HepG2 (cell line): Measurements from ENCODE around the gene AP4S1. TPM values are rescaled to one million over a fixed set of nuclear protein-coding genes. Genes with fewer than 3 reads are reported as not detected.

Experiments used
- CERS6 ChIP-seq: sonication (generic); formaldehyde crosslinking; IDR thresholded peaks from 2 replicates; pipeline ENCODE4 v1.5.0; 2020; ENCODE audit warnings: missing genetic modification reagents
- EHMT2 ChIP-seq: fragments of 200-600 bp; sonication (generic); IDR thresholded peaks from 2 replicates; pipeline ENCODE4 v1.7.0; 2017; ENCODE audit warnings: antibody characterized with exemption, low read depth, low read length, borderline replicate concordance
- FLYWCH1 ChIP-seq: sonication (generic); formaldehyde crosslinking; IDR thresholded peaks from 2 replicates; pipeline ENCODE4 v1.8.1; 2023; ENCODE audit warnings: mild to moderate bottlenecking, missing genetic modification reagents
- FOXP1 ChIP-seq, 2 experiments: fragments of 450-650 bp in 1 of 2; IDR thresholded peaks; 2 replicates each; pipeline ENCODE4 v1.6.1; 2017 to 2018; ENCODE audit warnings: antibody characterized with exemption in 1 of 2
- HIVEP1 ChIP-seq: sonication (generic); formaldehyde crosslinking; IDR thresholded peaks from 2 replicates; pipeline ENCODE4 v1.4.0; 2020; ENCODE audit warnings: mild to moderate bottlenecking, missing genetic modification reagents
- NCOA2 ChIP-seq: sonication (generic); formaldehyde crosslinking; IDR thresholded peaks from 2 replicates; pipeline ENCODE4 v1.8.0; 2022; ENCODE audit warnings: inconsistent platforms
- NKX3-1 ChIP-seq: sonication (generic); formaldehyde crosslinking; IDR thresholded peaks from 2 replicates; pipeline ENCODE4 v1.5.0; 2020; ENCODE audit warnings: missing genetic modification reagents
- RFXANK ChIP-seq: IDR thresholded peaks from 2 replicates; pipeline ENCODE4 v1.6.1; 2016
- SIN3A ChIP-seq: IDR thresholded peaks from 2 replicates; pipeline ENCODE4 v1.6.1; 2011; ENCODE audit warnings: low read depth, mild to moderate bottlenecking, control low read depth, low read length, borderline replicate concordance
- SP140L ChIP-seq: sonication (generic); formaldehyde crosslinking; IDR thresholded peaks from 2 replicates; pipeline ENCODE4 v1.4.0; 2020; ENCODE audit warnings: missing genetic modification reagents, borderline replicate concordance
- ZMYM4 ChIP-seq: sonication (generic); formaldehyde crosslinking; IDR thresholded peaks from 2 replicates; pipeline ENCODE4 v1.8.1; 2023; ENCODE audit warnings: mild to moderate bottlenecking, missing genetic modification reagents
- ZNF138 ChIP-seq: sonication (generic); formaldehyde crosslinking; IDR thresholded peaks from 2 replicates; pipeline ENCODE4 v1.5.0; 2020; ENCODE audit warnings: mild to moderate bottlenecking, low read depth, missing genetic modification reagents
- ZNF205 ChIP-seq: IDR thresholded peaks from 2 replicates; pipeline ENCODE4 v1.6.1; 2018; ENCODE audit warnings: missing biosample characterization, missing genetic modification reagents
- ZNF431 ChIP-seq: sonication (generic); formaldehyde crosslinking; IDR thresholded peaks from 2 replicates; pipeline ENCODE4 v1.9.0; 2022; ENCODE audit warnings: missing genetic modification reagents, low read depth, mild to moderate bottlenecking, borderline replicate concordance
- ZNF446 ChIP-seq: sonication (generic); formaldehyde crosslinking; IDR thresholded peaks from 2 replicates; pipeline ENCODE4 v1.5.0; 2020; ENCODE audit warnings: mild to moderate bottlenecking, missing genetic modification reagents
- ZNF737 ChIP-seq: sonication (generic); formaldehyde crosslinking; IDR thresholded peaks from 2 replicates; pipeline ENCODE4 v1.5.0; 2020; ENCODE audit warnings: missing genetic modification reagents, mild to moderate bottlenecking, borderline replicate concordance
- ZNF83 ChIP-seq: sonication (generic); formaldehyde crosslinking; IDR thresholded peaks from 2 replicates; pipeline ENCODE4 v1.4.0; 2020; ENCODE audit warnings: missing genetic modification reagents, mild to moderate bottlenecking, borderline replicate concordance
- ZSCAN29 ChIP-seq: sonication (generic); formaldehyde crosslinking; conservative IDR thresholded peaks from 2 replicates; pipeline ENCODE4 v1.4.0; 2020; ENCODE audit warnings: mild to moderate bottlenecking, missing genetic modification reagents
- polyA plus RNA-seq, 8 experiments: library from polyadenylated mRNA; depleted of rRNA in 3 of 8; stranded (reverse) in 7 of 8; unstranded in 1 of 8; fragments of >200 nt; fragmentation: Illumina TruSeq in 4 of 8; extraction: Trizol in 4 of 8; gene quantifications; 2 replicates each; pipeline versions ENCODE4 v1.2.1 to v1.2.3, GENCODE V29; 2011 to 2016; ENCODE audit warnings: low read depth in 4 of 8, missing spikeins in 1 of 8, mixed read lengths in 1 of 8; ENCODE audit not compliant: insufficient read depth in 1 of 8
- total RNA-seq, 5 experiments: library from RNA; depleted of rRNA; stranded (reverse); fragments of >200 nt; fragmentation: Illumina TruSeq; extraction: Trizol; gene quantifications; 2 replicates each; pipeline ENCODE4 v1.2.3, GENCODE V29; 2016; ENCODE audit warnings: low read depth in 1 of 5
- TF ChIP-seq, protein P1 (sequence below): IDR thresholded peaks from 2 replicates; pipeline ENCODE4 v1.6.1; 2012; ENCODE audit warnings: low read length, improper control_type of control experiment
- TF ChIP-seq, protein P2 (sequence below): sonication (generic); formaldehyde crosslinking; IDR thresholded peaks from 2 replicates; pipeline ENCODE4 v1.5.0; 2020; ENCODE audit warnings: mild to moderate bottlenecking, low read depth, missing genetic modification reagents, borderline replicate concordance
- TF ChIP-seq, protein P3 (sequence below): sonication (generic); formaldehyde crosslinking; IDR thresholded peaks from 2 replicates; pipeline ENCODE4 v1.4.0; 2020; ENCODE audit warnings: low read depth, missing genetic modification reagents

The AP4S1 gene
- total and polyA plus RNA-seq, 2 of the 13 experiments (the other 11 are each of a cell fraction or from before 2014, with no cell fraction given), result 3.9 to 21.1 TPM

- peak; percentile 83; the same call in 1 of the 2 replicates for TF ChIP-seq SIN3A
- no peak for TF ChIP-seq ZNF431 (CRISPR knock-in tag)
- TF ChIP-seq ZNF737 (CRISPR knock-in tag), result no peak
- TF ChIP-seq, protein P1, sequence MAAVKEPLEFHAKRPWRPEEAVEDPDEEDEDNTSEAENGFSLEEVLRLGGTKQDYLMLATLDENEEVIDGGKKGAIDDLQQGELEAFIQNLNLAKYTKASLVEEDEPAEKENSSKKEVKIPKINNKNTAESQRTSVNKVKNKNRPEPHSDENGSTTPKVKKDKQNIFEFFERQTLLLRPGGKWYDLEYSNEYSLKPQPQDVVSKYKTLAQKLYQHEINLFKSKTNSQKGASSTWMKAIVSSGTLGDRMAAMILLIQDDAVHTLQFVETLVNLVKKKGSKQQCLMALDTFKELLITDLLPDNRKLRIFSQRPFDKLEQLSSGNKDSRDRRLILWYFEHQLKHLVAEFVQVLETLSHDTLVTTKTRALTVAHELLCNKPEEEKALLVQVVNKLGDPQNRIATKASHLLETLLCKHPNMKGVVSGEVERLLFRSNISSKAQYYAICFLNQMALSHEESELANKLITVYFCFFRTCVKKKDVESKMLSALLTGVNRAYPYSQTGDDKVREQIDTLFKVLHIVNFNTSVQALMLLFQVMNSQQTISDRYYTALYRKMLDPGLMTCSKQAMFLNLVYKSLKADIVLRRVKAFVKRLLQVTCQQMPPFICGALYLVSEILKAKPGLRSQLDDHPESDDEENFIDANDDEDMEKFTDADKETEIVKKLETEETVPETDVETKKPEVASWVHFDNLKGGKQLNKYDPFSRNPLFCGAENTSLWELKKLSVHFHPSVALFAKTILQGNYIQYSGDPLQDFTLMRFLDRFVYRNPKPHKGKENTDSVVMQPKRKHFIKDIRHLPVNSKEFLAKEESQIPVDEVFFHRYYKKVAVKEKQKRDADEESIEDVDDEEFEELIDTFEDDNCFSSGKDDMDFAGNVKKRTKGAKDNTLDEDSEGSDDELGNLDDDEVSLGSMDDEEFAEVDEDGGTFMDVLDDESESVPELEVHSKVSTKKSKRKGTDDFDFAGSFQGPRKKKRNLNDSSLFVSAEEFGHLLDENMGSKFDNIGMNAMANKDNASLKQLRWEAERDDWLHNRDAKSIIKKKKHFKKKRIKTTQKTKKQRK, result no peak
- no peak for TF ChIP-seq FLYWCH1 (CRISPR knock-in tag)
- TF ChIP-seq RFXANK (CRISPR knock-in tag), result no peak
- TF ChIP-seq, protein P2, sequence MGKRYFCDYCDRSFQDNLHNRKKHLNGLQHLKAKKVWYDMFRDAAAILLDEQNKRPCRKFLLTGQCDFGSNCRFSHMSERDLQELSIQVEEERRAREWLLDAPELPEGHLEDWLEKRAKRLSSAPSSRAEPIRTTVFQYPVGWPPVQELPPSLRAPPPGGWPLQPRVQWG, result no peak
- no peak for TF ChIP-seq FOXP1 (IDR thresholded peaks at IDR 0.05)
- TF ChIP-seq FOXP1 (CRISPR knock-in tag; IDR thresholded peaks at IDR 0.05), result no peak
- no peak; the same call in 1 of the 2 replicates for TF ChIP-seq NKX3-1 (CRISPR knock-in tag)
- peak; percentile 78; the same call in 1 of the 2 replicates for TF ChIP-seq ZNF83
- no peak for TF ChIP-seq EHMT2
- 0 out of 2 replicates have a peak, but pooled peaks have one; percentile 65 for TF ChIP-seq SP140L (CRISPR knock-in tag)
- peak; percentile 51 for TF ChIP-seq ZNF446
- TF ChIP-seq NCOA2 (CRISPR knock-in tag), result peak; percentile 64
- TF ChIP-seq, protein P3, sequence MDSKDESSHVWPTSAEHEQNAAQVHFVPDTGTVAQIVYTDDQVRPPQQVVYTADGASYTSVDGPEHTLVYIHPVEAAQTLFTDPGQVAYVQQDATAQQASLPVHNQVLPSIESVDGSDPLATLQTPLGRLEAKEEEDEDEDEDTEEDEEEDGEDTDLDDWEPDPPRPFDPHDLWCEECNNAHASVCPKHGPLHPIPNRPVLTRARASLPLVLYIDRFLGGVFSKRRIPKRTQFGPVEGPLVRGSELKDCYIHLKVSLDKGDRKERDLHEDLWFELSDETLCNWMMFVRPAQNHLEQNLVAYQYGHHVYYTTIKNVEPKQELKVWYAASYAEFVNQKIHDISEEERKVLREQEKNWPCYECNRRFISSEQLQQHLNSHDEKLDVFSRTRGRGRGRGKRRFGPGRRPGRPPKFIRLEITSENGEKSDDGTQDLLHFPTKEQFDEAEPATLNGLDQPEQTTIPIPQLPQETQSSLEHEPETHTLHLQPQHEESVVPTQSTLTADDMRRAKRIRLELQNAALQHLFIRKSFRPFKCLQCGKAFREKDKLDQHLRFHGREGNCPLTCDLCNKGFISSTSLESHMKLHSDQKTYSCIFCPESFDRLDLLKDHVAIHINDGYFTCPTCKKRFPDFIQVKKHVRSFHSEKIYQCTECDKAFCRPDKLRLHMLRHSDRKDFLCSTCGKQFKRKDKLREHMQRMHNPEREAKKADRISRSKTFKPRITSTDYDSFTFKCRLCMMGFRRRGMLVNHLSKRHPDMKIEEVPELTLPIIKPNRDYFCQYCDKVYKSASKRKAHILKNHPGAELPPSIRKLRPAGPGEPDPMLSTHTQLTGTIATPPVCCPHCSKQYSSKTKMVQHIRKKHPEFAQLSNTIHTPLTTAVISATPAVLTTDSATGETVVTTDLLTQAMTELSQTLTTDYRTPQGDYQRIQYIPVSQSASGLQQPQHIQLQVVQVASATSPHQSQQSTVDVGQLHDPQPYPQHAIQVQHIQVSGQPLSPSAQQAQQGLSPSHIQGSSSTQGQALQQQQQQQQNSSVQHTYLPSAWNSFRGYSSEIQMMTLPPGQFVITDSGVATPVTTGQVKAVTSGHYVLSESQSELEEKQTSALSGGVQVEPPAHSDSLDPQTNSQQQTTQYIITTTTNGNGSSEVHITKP, result peak; percentile 96
- no peak for TF ChIP-seq ZMYM4 (CRISPR knock-in tag)
- no peak for TF ChIP-seq CERS6 (CRISPR knock-in tag)
- TF ChIP-seq HIVEP1 (CRISPR knock-in tag), result peak; percentile 89
- peak; percentile 87; the same call in 1 of the 2 replicates for TF ChIP-seq ZSCAN29 (CRISPR knock-in tag)
- no peak; the same call in 1 of the 2 replicates for TF ChIP-seq ZNF138 (CRISPR knock-in tag)
- TF ChIP-seq ZNF205 (CRISPR knock-in tag), result peak; percentile 77; the same call in 1 of the 2 replicates
Observed at GRCh38 chr14:31025367-31026076, at the start of gene AP4S1 (continued).
